SK-N-MC (cell line): ENCODE data around the gene KRT10.

Experiments
- EZH2 ChIP-seq: fragments of 200-600 bp; sonication (generic); IDR thresholded peaks from one replicate; pipeline ENCODE4 v1.6.1; 2017; ENCODE audit warnings: antibody characterized with exemption
- POLR2AphosphoS5 ChIP-seq: IDR thresholded peaks from 2 replicates; pipeline ENCODE4 v1.6.1; 2012; ENCODE audit warnings: mild to moderate bottlenecking, low read depth, low read length, borderline replicate concordance

DNA sequence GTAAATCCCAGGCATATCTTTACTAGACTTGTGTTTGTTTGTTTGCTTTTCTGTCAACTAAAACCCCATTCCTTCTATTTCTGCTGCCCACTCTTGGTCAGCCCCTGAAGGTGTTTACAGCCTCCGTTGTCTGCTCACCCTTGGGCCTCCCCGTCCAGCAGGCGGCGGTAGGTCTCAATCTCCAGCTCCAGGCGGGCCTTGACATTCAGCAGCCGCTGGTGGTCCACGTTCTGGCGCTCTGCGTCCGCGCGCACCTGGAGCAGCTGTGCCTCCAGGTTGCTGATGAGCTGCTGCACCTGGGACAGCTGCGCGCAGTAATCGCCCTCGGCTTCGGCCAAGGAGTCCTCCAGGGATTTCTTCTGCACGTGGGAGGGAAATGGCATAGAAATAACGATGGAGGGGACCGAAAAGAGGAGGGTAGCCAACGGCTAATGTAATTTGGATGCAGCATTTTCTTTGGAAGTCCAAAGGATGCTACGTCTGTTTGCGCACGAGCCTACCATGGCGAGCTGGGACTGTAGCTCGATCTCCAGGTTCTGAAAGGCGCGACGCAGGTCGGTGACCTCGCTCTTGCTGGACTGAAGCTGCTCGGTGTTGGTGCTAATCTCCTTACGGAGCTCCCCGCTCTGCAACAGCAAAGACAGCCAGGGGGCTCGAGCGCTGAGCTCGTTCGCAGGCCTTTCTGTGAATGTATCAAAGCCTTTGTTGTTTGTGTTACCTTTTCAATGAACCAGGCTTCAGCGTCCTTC is 40.7 kb upstream of the KRT10 start:
- TF ChIP-seq EZH2, result no peak
- no peak for TF ChIP-seq POLR2AphosphoS5
